Fibroblast of lung (primary cell): ENCODE results near the gene SRPK2. TPM values are rescaled to one million over a fixed set of nuclear protein-coding genes. Genes with fewer than 3 reads are reported as not detected.

Source experiments
- DNase-seq, 2 donors: peaks; one replicate each; pipeline versions ENCODE4 v3.0.0 to v3.0.0-alpha.2; 2010; ENCODE audit warnings: low read depth in 2 of 2
- H2AFZ ChIP-seq: 2 replicates; pipeline ENCODE4 v1.5.1; 2012; ENCODE audit warnings: low read length, control low read depth, inconsistent platforms
- H3K27ac ChIP-seq: 2 replicates; pipeline ENCODE4 v1.5.1; 2011; ENCODE audit warnings: low read length, control low read depth; ENCODE audit not compliant: insufficient read depth
- H3K27me3 ChIP-seq: 2 replicates; pipeline ENCODE4 v1.5.1; 2011; ENCODE audit warnings: mild to moderate bottlenecking, low read length; ENCODE audit not compliant: control insufficient read depth, insufficient read depth
- H3K36me3 ChIP-seq: 2 replicates; pipeline ENCODE4 v1.5.1; 2011; ENCODE audit warnings: low read length; ENCODE audit not compliant: control insufficient read depth, insufficient read depth
- H3K4me1 ChIP-seq: 2 replicates; pipeline ENCODE4 v1.5.1; 2011; ENCODE audit warnings: low read length; ENCODE audit not compliant: control insufficient read depth, insufficient read depth; ENCODE audit errors: extremely low read depth
- H3K4me2 ChIP-seq: 2 replicates; pipeline ENCODE4 v1.5.1; 2011; ENCODE audit warnings: low read length, control low read depth; ENCODE audit not compliant: insufficient read depth; ENCODE audit errors: extremely low read depth
- H3K4me3 ChIP-seq, 4 experiments: fragments of 200-600 bp in 1 of 4; sonication (generic) in 1 of 4; replicated peaks in 1 of 4; 2 replicates each; pipeline ENCODE4 v1.5.1; 2011 to 2016; ENCODE audit warnings: low read length in 4 of 4, low read depth in 3 of 4, mild to moderate bottlenecking in 3 of 4, control low read depth in 2 of 4, inconsistent platforms in 1 of 4, mixed read lengths in 1 of 4; ENCODE audit not compliant: insufficient read depth in 1 of 4; ENCODE audit errors: control extremely low read depth in 1 of 4
- H3K79me2 ChIP-seq: 2 replicates; pipeline ENCODE4 v1.5.1; 2012; ENCODE audit warnings: mild to moderate bottlenecking, low read length, inconsistent platforms; ENCODE audit not compliant: control insufficient read depth, insufficient read depth
- H3K9ac ChIP-seq: 2 replicates; pipeline ENCODE4 v1.5.1; 2011; ENCODE audit warnings: mild to moderate bottlenecking, low read length, control low read depth; ENCODE audit not compliant: insufficient read depth
- H3K9me3 ChIP-seq: 2 replicates; pipeline ENCODE4 v1.5.1; 2012; ENCODE audit warnings: low read depth, low read length; ENCODE audit not compliant: control insufficient read depth, insufficient read depth
- H4K20me1 ChIP-seq: 2 replicates; pipeline ENCODE4 v1.5.1; 2011; ENCODE audit warnings: low read length; ENCODE audit not compliant: control insufficient read depth, insufficient read depth; ENCODE audit errors: extremely low read depth
- EZH2 ChIP-seq: IDR thresholded peaks from 2 replicates; pipeline ENCODE4 v1.5.1; 2012; ENCODE audit warnings: low read length, control low read depth, mild to moderate bottlenecking; ENCODE audit errors: missing control alignments
- polyA plus RNA-seq, 2 donors: library from polyadenylated mRNA; depleted of rRNA in 1 of 2; stranded (reverse) in 1 of 2; unstranded in 1 of 2; fragments of >200 nt; gene quantifications; 2 replicates each; pipeline ENCODE4 v1.2.1, GENCODE V29; 2011 to 2012; ENCODE audit warnings: missing spikeins in 1 of 2
- total RNA-seq: library from RNA; depleted of rRNA; stranded (reverse); fragments of >200 nt; gene quantifications from 2 replicates; pipeline ENCODE4 v1.2.1, GENCODE V29; 2014
- TF ChIP-seq, protein P1 (sequence below), 2 donors: IDR thresholded peaks in 1 of 2; conservative IDR thresholded peaks in 1 of 2; 1 replicate in 1 of 2; 2 replicates in 1 of 2; pipeline ENCODE4 v1.5.1; 2011 to 2012; ENCODE audit warnings: low read length in 2 of 2, control low read depth in 1 of 2, inconsistent platforms in 1 of 2, low read depth in 1 of 2, mild to moderate bottlenecking in 1 of 2

Gene SRPK2
- total and polyA plus RNA-seq, 2 donors (not counting 1 experiment from before 2014, with no cell fraction given), result 27.8 to 61.8 TPM

DNA sequence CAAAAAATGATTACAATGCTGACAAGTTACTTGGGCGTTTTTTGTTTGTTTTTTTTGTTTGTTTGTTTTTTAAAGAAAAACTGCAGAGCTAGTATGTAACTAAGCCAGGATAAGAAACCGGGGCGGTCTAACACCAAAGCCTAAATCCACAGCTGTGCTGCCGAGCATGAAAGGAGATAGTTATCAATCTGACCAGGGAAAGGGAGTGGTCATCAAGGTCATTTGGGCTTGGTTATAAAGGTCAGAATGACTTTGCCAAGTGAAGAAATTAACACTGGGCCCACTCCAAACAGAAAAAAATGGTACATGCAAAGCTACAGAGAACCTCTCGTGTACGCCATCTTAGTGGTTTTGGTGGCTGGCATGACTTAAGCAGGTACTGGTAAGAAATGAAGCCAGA is 104.7 kb downstream of the SRPK2 start:
- TF ChIP-seq, protein P1, sequence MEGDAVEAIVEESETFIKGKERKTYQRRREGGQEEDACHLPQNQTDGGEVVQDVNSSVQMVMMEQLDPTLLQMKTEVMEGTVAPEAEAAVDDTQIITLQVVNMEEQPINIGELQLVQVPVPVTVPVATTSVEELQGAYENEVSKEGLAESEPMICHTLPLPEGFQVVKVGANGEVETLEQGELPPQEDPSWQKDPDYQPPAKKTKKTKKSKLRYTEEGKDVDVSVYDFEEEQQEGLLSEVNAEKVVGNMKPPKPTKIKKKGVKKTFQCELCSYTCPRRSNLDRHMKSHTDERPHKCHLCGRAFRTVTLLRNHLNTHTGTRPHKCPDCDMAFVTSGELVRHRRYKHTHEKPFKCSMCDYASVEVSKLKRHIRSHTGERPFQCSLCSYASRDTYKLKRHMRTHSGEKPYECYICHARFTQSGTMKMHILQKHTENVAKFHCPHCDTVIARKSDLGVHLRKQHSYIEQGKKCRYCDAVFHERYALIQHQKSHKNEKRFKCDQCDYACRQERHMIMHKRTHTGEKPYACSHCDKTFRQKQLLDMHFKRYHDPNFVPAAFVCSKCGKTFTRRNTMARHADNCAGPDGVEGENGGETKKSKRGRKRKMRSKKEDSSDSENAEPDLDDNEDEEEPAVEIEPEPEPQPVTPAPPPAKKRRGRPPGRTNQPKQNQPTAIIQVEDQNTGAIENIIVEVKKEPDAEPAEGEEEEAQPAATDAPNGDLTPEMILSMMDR (conservative IDR thresholded peaks at IDR 0.05 in 1 of 2, IDR thresholded peaks at IDR 0.05 in 1 of 2; ENCODE audit: low read depth in 1 of 2, low read length in 2 of 2), result no peak
- no peak for TF ChIP-seq EZH2
- peaks cover 10% of the 10 kb centered on the region for H3K79me2 ChIP-seq

GRCh38 chr7:105281966-105282365 is 106.8 kb downstream of the SRPK2 start:
- TF ChIP-seq, protein P1 (conservative IDR thresholded peaks at IDR 0.05 in 1 of 2, IDR thresholded peaks at IDR 0.05 in 1 of 2; ENCODE audit: low read depth in 1 of 2, low read length in 2 of 2), result no peak
- no peak for TF ChIP-seq EZH2
- DNase-seq, result no peak
- H3K79me2 ChIP-seq, result peaks cover 8% of the 10 kb centered on the region
- H3K27ac ChIP-seq, result no peak overlapping the region
- no peaks in the 10 kb centered on the region for H3K27me3 ChIP-seq
- no peak overlapping the region for H3K4me2 ChIP-seq
- no peaks in the 10 kb centered on the region for H3K9me3 ChIP-seq
- no peak overlapping the region for H2AFZ ChIP-seq
- no peaks in the 10 kb centered on the region for H3K36me3 ChIP-seq
- no peaks in the 10 kb centered on the region for H4K20me1 ChIP-seq
- H3K4me1 ChIP-seq, result no peaks in the 10 kb centered on the region
- H3K4me3 ChIP-seq, result no peak overlapping the region
- H3K9ac ChIP-seq, result no peak overlapping the region

More for the DNA sequence above, 104.7 kb downstream of the SRPK2 start:
- no peak overlapping the region for H3K27ac ChIP-seq
- H3K4me3 ChIP-seq, result no peak overlapping the region
- no peaks in the 10 kb centered on the region for H4K20me1 ChIP-seq
- no peaks in the 10 kb centered on the region for H3K27me3 ChIP-seq
- no peak overlapping the region for H3K9ac ChIP-seq
- H3K4me2 ChIP-seq, result no peak overlapping the region
- no peaks in the 10 kb centered on the region for H3K36me3 ChIP-seq
- H3K9me3 ChIP-seq, result no peaks in the 10 kb centered on the region
- no peak for DNase-seq
- H2AFZ ChIP-seq, result no peak overlapping the region
- H3K4me1 ChIP-seq, result no peaks in the 10 kb centered on the region

- no peaks in the 10 kb centered on the region for H3K9me3 ChIP-seq
- H3K4me1 ChIP-seq, result no peaks in the 10 kb centered on the region
- no peaks in the 10 kb centered on the region for H4K20me1 ChIP-seq
- no peak for TF ChIP-seq EZH2
- TF ChIP-seq, protein P1 (conservative IDR thresholded peaks at IDR 0.05 in 1 of 2, IDR thresholded peaks at IDR 0.05 in 1 of 2; ENCODE audit: low read depth in 1 of 2, low read length in 2 of 2), result no peak
- no peak for DNase-seq
- H3K27ac ChIP-seq, result no peak overlapping the region
- H3K9ac ChIP-seq, result no peak overlapping the region
- no peak overlapping the region for H3K4me2 ChIP-seq
- H2AFZ ChIP-seq, result no peak overlapping the region
- no peaks in the 10 kb centered on the region for H3K36me3 ChIP-seq
- no peaks in the 10 kb centered on the region for H3K27me3 ChIP-seq
- no peak overlapping the region for H3K4me3 ChIP-seq
- H3K79me2 ChIP-seq, result peaks cover 8% of the 10 kb centered on the region
Measured at GRCh38 chr7:105279688-105280007, 109.1 kb downstream of the SRPK2 start.
